Measurements from ENCODE around the gene ACTR6. TPM values are rescaled to one million over a fixed set of nuclear protein-coding genes. Genes with fewer than 3 reads are reported as not detected.

The ACTR6 gene
- total RNA-seq, 4 donors from 2014 or later, result 4.2 to 21.5 (median 12.2) TPM

DNA sequence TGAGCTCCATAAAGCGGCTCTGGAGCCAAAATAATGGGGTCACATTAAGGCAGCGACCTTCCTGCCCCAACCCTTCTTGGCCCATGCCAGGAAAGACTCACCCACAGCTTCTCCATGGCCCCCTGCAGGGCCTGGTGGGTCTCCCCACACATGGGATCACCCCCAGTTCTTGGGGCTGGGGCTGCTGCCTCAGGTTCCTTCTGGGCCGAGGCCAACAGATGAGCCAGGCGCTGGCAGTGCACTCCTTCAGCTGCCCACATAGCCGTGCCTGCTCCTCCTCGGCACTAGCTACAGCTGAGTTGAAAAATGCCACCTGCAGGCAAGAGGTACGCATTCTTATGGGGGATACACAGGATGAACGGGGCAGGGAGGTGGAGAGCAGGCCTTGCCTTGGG is 43.2 kb upstream of the ACTR6 start:
- no peaks in the 10 kb centered on the region for H3K27me3 ChIP-seq
- no peaks in the 10 kb centered on the region for H3K9me3 ChIP-seq
- no peak overlapping the region for H3K27ac ChIP-seq
- DNase-seq, result no peak
- no peak overlapping the region for H3K4me3 ChIP-seq
- H3K36me3 ChIP-seq, result no peaks in the 10 kb centered on the region
- TF ChIP-seq, protein P1, sequence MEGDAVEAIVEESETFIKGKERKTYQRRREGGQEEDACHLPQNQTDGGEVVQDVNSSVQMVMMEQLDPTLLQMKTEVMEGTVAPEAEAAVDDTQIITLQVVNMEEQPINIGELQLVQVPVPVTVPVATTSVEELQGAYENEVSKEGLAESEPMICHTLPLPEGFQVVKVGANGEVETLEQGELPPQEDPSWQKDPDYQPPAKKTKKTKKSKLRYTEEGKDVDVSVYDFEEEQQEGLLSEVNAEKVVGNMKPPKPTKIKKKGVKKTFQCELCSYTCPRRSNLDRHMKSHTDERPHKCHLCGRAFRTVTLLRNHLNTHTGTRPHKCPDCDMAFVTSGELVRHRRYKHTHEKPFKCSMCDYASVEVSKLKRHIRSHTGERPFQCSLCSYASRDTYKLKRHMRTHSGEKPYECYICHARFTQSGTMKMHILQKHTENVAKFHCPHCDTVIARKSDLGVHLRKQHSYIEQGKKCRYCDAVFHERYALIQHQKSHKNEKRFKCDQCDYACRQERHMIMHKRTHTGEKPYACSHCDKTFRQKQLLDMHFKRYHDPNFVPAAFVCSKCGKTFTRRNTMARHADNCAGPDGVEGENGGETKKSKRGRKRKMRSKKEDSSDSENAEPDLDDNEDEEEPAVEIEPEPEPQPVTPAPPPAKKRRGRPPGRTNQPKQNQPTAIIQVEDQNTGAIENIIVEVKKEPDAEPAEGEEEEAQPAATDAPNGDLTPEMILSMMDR (IDR thresholded peaks at IDR 0.05), result no peak
- no peak for TF ChIP-seq POLR2A (IDR thresholded peaks at IDR 0.05)
- no peaks in the 10 kb centered on the region for H3K4me1 ChIP-seq

DNA sequence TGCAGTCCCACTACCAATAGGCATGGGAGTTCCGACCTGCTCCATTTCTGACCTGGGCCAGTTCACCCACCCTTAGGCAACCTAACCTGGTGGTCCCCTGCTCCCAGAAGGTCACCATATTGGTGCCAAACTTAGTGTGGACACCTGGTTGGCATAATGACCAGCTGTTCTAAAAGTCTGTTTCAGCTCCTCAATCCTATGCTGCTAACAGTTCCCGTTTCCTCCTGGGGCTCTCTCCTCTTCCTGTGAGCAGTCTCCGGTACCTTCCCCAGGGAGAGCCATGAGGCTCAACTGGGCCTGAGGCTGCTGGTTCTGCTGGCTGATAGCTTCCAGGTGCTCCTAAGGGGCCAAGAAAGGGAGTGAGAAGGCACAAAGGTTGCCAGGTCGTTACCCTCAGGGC is 42.1 kb upstream of the ACTR6 start:
- TF ChIP-seq POLR2A (IDR thresholded peaks at IDR 0.05), result no peak
- TF ChIP-seq, protein P1 (IDR thresholded peaks at IDR 0.05), result no peak

DNA sequence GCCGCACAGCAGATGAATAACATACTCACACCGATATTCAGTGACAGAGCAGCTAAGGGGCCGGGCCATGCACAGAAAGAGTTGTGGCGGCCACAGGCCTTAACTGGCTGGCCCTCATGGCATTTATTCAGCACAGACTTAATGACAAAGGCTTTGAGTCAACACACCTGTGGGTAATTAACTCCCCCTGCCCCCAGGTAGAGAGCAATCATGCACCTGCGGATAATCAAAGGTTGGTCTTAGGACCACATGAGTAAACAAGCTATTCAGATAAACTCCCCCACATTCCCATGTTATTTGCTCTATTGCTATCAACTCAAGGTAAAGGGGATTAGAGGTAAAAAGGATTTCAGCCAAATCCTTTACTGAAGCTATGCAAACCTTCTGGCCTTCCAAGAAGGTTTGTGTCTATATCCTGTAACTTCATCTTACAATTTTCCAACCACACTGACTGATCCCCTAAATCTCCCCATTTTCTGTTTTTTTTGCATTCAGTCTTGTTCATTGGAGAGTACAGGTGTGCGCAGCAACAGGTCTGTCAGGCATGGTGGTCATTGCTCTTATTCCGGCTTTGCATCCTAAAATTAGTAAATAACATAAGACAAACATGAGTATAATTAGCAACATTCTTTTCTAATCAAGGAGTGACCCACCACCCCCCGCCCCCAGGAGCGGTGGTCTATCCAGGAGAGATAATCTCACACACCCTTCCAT is 41.1 kb upstream of the ACTR6 start:
- peaks cover 0 to 12% (median 0%) of the 10 kb centered on the region in 4 donors for H3K4me1 ChIP-seq

More for the DNA sequence above, 42.1 kb upstream of the ACTR6 start:
- no peak overlapping the region for H3K27ac ChIP-seq
- H3K36me3 ChIP-seq, result no peaks in the 10 kb centered on the region
- no peak for DNase-seq
- H3K9me3 ChIP-seq, result no peaks in the 10 kb centered on the region
- H3K4me1 ChIP-seq, result peaks cover 0 to 3% (median 0%) of the 10 kb centered on the region in 4 donors
- no peaks in the 10 kb centered on the region for H3K27me3 ChIP-seq
- H3K4me3 ChIP-seq, result no peak overlapping the region

DNA sequence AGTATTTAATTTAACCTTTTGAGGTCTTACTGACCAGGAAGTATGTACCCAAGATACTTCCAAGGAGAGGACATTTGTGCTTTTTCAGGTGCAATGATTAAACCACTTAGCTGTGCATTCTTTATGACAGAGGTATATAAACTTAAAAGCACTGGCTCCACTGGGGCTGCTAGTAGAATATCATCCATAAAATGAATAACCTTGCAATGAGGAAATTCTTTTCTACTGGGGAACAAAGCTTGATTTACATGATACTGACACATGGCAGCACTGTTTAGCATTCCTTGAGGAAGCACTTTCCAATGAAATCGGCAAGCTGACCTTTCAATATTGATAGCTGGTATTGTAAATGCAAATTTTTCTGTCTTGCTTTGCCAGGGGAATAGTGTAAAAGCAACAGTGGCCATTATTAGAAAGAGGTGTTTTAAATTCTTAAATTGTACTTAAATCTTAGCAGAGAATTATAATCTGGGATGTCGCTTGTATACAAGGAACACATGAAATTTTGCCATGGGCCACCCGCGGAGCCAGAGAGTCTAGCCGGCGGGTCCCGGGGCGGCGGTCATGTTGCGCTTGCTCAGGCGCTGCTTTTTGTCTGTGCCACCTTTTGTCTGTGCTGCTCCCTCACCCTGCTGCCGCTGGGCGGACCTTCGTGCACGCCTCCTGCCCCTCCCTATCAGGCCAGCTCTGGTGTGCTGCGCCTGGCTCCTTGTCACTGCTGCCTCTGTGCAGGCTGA is 37.0 kb upstream of the ACTR6 start:
- Histone ChIP-seq H3K27ac (peak overlapping the region in 2 of 4 donors; percentile 50), H3K9me3 (no peaks in the 10 kb centered on the region), H3K4me1 (peaks cover 0 to 12% (median 0%) of the 10 kb centered on the region in 4 donors), H3K4me3 (peak overlapping the region in 2 of 4 donors; percentile 33 to 35), H3K36me3 (no peaks in the 10 kb centered on the region), H3K27me3 (no peaks in the 10 kb centered on the region)
- TF ChIP-seq POLR2A (IDR thresholded peaks at IDR 0.05), result no peak
- TF ChIP-seq, protein P1 (IDR thresholded peaks at IDR 0.05), result peak in 3 of 6 experiments; percentile 27 to 38 (median 29)
- peak; percentile 58 to 85 (median 84) for DNase-seq

More for the DNA sequence above, 41.1 kb upstream of the ACTR6 start:
- DNase-seq, result no peak
- TF ChIP-seq POLR2A (IDR thresholded peaks at IDR 0.05), result no peak
- TF ChIP-seq, protein P1 (IDR thresholded peaks at IDR 0.05), result no peak
- H3K27me3 ChIP-seq, result no peaks in the 10 kb centered on the region
- H3K27ac ChIP-seq, result no peak overlapping the region
- no peak overlapping the region for H3K4me3 ChIP-seq
- no peaks in the 10 kb centered on the region for H3K9me3 ChIP-seq
- H3K36me3 ChIP-seq, result no peaks in the 10 kb centered on the region

DNA sequence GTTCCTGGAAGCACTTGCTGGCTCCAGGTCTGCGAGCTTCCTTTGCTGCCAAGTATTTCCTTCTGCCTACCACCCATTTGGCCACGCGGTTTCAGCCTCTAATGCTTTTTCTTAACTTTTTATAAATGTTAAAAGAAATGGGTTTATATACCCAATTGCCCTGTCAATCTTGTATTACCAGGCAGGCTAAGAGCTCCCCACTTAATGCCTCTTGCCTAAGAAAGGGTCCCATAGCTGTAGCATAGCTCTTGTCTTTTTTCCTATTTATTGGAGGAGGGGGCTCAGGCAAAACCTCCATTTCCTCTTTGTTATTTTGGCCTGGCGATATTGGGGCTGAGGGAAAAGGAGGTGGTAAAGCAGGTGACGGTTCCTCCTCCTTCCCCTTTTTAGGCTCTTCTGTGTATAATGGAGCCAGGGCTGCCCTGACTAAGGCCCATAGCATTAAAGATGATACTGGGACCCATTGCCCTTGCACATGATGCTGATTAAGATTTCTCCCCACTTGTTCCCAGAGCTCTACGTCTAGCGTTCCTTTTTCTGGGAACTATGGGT is 36.4 kb upstream of the ACTR6 start:
- H3K9me3 ChIP-seq, result no peaks in the 10 kb centered on the region
- H3K36me3 ChIP-seq, result no peaks in the 10 kb centered on the region
- no peaks in the 10 kb centered on the region for H3K27me3 ChIP-seq
- peaks cover 0 to 12% (median 0%) of the 10 kb centered on the region in 4 donors for H3K4me1 ChIP-seq
- TF ChIP-seq, protein P1 (IDR thresholded peaks at IDR 0.05), result no peak
- peak overlapping the region in 2 of 4 donors; percentile 33 to 35 for H3K4me3 ChIP-seq
- no peak for DNase-seq
- peak overlapping the region in 1 of 4 donors; percentile 50 for H3K27ac ChIP-seq

Data from Peyer's patch (tissue), 4 donors.